ENCODE results near the gene GPHB5. TPM values are rescaled to one million over a fixed set of nuclear protein-coding genes. Genes with fewer than 3 reads are reported as not detected.

The GPHB5 gene
- total RNA-seq, 1 donor from 2014 or later, result not detected

- no peaks in the 10 kb centered on the region for H3K36me3 ChIP-seq (ENCODE audit: control insufficient read depth, insufficient read depth, low read length)
- H3K27me3 ChIP-seq (ENCODE audit: control insufficient read depth, insufficient read depth, low read length), result no peaks in the 10 kb centered on the region
- DNase-seq (ENCODE audit: low read depth), result no peak
- H3K4me3 ChIP-seq (ENCODE audit: low read depth, low read length), result no peak overlapping the region
- TF ChIP-seq CTCF (IDR thresholded peaks at IDR 0.05; ENCODE audit: insufficient read depth, low read length, poor library complexity, severe bottlenecking), result no peak
Observed at GRCh38 chr14:63266106-63266505, 52.6 kb downstream of the GPHB5 start.

Other genes starting within 250 kb of the GPHB5 start
- gene RHOJ, start 114.5 kb downstream of the GPHB5 start, total RNA-seq, result 0.21 and 0.54 TPM in 2 replicates
- gene PPP2R5E, start 224.4 kb upstream of the GPHB5 start, total RNA-seq, result 21.6 and 22.3 TPM in 2 replicates

Measured in kidney epithelial cell (primary cell).